ENCODE measurements around the gene RGS7.
A peak's percentile ranks its signal among the peaks of the same experiment; 100 is the strongest.
"Not testable (repeated sequence)": the region's sequence is repeated elsewhere in the genome, so short reads cannot be mapped to it uniquely, and the experiment has no call there.

Gene RGS7

DNA sequence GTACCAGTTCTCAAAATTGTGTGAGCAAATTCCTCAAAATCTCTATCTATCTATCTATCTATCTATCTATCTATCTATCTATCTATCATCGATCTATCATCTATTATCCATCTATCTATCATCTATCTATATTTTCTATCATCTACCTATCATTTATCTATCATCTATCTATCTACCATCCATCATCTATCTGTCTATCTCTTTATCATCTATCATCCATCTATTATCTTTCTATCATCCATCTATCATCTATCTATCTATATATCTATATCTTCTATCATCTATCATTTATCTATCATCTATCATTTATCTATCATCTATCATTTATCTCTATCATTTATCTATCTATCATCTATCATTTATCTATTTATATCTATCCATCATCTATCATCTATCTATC is 380.3 kb downstream of the RGS7 start:
- no peak for DNase-seq (ENCODE audit: low read depth)

DNA sequence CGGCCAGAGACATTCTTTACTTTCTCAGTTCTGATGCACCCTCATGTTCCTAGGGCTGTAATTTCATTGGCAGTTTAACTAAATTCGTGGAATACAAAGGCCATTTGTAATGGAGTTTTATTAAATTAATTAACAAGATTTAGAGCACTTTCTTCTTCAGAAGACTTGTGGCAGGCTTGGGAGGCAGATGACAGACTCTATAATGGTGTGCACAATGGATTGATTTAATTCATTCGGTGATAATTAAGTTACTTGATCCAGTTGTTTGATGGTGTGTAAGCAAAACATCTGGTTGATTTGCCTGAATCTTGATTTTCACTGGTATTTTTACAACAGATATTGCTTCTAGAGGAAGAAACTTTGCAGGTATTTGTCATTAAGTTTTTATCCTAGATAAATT is 383.1 kb downstream of the RGS7 start:
- no peak for DNase-seq (ENCODE audit: low read depth)

DNA sequence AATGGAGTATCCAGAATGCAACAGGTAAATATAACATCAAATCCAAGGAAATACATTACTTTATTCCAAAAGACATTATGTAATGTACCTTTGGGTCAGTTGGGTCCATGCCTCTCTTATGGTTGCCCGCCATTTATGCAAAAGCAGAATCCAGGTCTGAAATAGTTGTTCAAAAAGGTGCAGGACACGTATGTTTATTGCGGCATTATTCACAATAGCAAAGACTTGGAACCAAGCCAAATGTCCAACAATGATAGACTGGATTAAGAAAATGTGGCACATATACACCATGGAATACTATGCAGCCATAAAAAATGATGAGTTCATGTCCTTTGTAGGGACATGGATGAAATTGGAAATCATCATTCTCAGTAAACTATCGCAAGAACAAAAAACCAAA is 384.9 kb downstream of the RGS7 start:
- not testable (repeated sequence) for DNase-seq (ENCODE audit: low read depth)

DNA sequence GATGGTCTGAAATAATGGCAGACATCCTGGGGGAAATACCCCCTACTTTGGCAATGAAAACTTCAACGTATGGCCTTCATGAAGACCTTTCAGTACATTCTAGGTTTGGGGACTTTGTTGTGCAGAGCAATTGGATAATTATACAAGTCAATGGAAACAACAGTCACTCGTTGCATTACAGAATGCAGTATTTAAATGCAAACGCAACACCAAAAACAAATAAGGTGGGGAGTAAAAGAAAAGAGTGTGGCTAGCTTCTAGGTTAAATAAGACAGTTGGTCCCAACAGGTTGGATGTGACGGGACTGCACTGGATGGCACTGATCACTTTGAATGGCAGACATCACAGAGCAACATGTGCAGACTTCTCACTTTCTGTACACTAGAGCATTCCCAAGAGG is 386.8 kb downstream of the RGS7 start:
- DNase-seq (ENCODE audit: low read depth) = no peak

DNA sequence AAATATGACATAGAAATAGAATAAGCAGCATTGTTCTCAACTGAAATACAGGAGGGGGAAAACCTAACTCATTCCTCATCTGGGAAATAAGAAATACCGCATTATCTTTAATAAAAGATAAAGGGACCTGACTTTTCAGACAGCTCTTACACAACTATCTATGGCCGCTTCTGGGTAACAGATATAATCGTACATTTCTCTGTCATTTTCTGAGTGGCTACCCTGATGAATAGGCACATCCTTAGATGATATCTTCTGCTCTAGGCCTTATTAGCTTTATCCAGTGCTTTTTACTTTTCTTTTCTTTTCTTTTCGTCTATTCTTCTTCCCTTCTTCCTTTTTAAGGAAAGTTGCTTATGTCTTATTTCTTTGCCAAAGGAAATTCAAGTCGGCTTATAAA is 388.1 kb downstream of the RGS7 start:
- no peak for DNase-seq (ENCODE audit: low read depth)

DNA sequence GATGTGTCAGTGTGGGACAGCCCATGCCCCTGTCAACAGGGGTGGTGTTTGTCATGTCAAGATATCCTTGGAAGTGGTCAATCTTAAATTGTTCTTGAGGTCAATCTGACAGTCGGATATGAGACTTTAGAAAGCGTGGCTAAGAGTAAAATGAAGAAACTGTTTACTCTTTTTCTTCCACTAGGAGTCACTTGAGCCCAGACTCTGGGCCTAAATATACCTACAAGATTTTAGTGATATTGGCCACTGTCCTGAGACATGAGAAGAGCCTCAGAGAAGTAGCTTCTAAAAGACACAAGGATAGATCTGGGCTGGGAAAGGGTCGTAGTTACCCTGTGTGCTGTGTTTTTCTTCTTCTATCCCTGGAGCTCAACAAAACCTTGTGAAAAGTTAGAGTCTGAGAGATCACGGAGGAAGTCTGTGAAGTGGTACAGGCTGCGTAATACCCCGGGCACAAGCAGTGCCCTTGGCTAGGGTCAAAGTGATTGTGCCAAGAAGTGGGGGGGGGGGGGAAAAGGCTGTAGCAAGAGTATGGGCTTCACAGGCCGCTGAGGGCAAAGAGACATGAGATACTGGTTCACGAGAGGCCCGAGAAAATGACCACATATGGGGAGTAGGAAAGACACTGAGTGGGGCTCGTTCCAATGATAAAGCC is 389.8 kb downstream of the RGS7 start:
- DNase-seq (ENCODE audit: low read depth) = no peak

DNA sequence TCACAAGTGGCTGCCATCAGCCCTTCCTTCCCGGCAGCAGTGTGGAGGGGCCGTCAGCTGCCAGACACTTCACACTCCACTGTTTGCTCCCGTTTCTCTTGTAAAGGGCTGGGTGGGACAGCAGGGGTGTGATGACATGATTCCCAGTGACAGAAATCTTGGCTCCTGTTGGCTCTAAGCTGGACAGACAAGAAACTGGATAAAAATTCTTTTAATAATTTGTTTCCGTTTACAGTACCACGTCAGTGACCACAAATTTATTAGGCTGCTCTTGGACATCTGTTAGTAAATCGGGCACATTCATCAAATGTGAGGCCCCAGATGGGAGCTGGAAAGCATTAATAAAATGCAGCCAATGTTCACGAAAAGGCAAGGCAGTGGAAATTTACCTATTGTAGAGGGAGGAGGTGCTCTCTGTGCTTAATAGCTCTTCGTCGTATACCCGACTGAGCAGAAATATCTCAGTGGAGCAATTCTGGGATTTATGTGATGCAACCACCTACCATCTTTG is 391.4 kb downstream of the RGS7 start:
- DNase-seq (ENCODE audit: low read depth) = no peak

DNA sequence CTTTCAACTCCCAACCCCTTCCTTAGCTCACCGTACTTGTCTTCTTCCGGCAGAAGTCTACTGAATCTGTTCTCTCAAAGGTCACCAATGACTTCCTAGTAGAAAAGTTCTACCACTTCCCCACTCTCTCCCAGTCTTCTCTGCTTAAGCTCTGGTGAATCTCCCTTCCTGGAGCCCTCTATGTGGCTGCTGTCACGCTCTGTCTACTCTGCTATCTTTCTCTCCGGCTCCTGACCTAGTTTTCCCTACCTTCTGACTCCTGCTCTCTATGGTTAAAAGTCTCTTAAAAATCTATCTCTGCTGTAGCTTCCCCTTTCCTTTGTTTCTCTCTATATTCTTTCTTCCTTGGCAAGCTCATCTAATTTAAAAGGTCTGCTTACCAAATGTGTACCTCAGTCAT is 394.9 kb downstream of the RGS7 start:
- DNase-seq (ENCODE audit: low read depth) = no peak

DNA sequence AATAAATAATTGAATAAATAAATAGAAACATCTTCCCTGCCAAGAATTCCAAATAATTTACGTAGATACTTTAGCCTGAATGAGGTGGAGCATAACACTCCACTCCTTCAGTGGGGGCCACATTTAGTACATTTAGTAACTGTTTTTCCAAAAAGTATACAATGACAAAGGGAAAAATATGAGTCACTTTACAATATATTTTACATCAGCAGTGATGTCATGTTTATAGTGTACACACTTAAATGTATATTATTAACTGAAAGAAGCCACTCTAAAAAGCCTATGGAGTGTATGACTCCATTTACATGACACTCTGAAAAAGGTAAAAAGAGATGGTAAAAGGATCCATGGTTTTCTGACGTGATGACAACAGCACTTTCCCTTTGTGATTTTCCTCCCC is 400.6 kb downstream of the RGS7 start:
- no peak for DNase-seq (ENCODE audit: low read depth)

DNA sequence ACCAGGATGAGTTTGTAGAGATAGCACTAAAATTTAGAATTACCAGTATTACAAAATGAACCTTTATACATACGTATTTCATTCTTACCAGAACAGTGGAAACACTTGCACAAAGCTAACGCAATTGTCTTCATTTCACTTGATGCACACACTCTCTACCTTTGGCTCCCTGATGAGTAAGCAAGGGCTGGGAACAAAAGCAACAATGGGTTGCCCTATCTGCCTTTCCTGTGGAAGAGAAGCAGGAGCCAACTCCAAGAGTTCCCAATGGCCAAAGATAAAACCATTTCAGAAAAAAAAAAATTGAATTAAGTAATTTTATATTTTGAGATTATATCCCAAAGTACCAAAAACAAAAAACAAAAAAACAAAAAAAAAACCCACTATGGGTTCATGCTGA is 401.0 kb downstream of the RGS7 start:
- no peak for DNase-seq (ENCODE audit: low read depth)

DNA sequence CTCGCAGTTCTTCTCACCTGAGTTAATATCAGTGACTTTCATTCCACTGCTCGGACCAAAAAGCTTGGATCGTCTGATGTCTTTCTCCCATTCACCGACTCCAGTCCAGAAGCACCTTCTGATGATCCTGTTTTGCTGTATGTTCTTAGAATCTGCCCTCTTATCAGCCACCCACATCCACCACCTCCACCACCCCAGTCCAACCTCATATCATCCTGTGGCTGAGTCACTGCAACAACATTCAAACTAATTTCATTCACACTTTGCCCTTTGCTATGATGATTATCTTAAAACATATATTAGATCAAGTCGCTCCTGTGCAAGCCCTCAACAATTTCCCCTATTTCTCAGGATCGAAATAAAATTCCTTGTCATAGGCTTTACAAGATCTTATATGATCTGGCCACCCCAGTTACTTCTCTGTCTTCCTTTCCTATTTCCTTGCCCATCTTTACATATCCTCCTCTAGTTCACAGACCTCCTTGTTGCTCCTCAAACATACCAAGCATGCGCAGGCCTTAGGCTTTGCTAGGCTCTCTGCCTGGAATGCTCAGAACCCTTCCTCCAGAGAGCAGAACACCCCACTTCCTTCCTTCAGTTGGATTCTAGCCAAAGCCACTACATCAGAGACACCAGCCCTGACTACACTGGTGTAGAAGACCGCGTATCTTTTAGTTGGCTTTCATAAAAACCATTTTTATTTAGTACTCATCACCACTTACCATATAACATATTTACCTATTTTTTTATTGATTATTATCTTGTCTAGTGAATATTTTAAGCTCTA is 409.4 kb downstream of the RGS7 start:
- DNase-seq (ENCODE audit: low read depth) = no peak

DNA sequence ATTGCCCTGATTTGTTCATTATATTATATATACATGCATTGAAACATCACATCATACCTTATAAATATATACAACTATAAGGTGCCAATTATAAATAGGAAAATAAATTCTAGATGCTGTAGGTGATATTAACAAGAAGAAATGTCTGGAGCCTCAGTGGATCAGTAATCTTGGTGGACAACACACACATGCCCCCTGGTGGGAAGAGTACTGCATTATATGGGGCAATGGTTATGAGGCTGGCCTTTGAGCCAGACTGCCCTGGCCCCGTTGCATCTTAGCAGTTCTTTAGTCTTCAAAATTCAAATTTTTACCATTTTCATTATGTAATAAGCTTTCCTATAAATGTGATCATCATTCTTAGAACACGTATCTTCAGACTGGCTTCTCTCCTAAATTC is 410.1 kb downstream of the RGS7 start:
- DNase-seq (ENCODE audit: low read depth) = peak; percentile 11

DNA sequence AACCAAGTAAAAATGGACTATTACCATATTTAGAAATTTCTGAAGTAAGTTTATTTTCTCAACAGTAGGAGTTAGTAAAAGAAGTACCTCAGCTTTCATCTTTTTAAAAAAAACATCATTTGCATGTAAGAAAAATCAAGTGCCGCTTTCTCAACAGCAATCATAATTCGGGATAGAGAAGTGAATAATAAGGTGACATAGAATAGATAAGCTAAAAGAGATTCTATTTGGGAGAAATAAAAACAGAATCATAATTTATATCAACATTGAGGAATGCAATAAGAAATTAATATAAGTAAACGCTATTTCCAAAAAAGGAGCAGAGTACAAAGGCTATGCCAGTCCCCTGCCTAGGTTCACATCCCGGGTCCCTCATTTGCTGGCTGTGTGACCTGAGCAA is 414.1 kb downstream of the RGS7 start:
- no peak for DNase-seq (ENCODE audit: low read depth)

DNA sequence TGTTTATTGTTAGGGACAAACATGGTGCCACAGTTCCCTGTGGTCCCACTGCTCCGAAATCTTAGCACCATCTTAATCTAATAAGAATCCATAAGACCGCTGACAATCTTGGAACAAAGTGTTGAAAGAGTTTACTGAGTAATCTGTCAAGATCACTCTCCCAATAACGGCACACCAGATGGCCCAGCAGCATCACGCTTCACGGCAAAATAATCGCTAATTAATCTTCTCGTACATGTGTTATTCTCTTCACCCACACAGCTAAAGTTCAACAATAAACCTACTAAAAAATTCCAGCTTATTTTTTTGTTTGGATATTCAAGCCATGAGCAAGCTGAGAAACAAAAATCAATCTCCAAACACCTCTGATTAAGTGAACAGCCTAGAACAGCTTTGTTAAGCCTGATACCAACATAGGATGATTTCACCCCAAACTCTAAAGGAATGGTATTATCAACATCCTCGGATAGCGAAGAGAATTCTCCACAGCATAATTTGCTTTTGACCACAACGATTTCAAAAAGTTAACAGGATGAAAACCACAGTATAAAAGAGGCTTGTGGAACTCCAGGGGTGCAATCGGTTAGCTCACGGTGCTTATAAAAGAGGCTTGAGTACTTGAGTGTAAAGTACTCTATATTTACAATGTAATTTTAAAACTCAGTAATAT is 415.2 kb downstream of the RGS7 start:
- no peak for DNase-seq (ENCODE audit: low read depth)

DNA sequence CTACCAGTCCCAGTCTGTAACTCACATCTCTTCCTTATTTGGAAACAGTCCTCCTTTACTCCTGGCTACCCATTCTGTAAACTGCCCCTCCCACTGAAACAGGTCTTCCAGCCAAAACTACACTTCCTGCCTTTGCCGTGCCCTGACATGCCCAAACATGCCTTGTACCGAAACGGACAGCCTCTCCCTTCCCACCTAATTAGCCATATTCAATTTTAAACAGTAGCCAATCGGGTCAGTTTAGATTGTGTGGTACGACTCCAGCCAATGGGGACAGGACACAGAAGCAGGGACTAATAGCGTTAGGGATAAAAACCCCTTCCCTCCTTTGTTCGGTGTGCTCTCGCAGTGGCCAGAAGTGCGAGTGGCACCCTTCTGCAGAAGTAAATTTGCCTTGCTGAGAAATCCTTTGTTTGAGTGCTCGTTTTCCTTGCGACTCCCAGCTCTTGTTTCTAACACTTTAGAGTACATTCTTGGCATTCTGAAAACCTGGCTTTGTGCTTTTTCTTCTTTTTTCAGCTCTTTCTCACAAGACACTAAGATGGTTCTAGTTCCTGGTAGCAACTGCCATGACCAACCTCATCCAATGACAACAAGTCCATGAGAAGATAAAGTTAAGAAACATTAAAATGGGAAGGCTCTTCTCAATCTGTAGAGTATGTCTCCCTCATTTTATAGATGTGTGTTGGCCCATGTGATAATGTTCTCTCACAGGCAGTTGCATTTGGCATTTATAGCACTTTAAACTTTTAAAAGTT is 419.9 kb downstream of the RGS7 start:
- no peak for DNase-seq (ENCODE audit: low read depth)

DNA sequence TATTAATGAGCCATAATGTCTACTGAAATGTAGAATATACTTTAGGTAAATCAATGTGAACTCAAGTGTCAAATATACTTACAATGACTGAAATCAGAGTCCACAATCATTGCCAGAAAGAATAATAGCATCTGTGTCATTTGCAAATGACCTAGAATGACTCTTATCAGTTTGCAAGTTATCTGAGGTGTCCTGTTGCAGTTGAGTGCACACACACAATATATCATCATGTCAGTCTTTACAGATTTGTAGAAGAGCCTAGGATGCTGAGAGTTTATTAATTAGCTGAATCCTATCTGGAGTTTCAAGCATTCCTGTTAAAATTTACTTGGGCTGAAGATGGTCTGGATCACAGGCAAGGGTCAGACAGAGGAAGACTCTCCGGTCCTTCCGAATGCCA is 421.1 kb downstream of the RGS7 start:
- no peak for DNase-seq (ENCODE audit: low read depth)

DNA sequence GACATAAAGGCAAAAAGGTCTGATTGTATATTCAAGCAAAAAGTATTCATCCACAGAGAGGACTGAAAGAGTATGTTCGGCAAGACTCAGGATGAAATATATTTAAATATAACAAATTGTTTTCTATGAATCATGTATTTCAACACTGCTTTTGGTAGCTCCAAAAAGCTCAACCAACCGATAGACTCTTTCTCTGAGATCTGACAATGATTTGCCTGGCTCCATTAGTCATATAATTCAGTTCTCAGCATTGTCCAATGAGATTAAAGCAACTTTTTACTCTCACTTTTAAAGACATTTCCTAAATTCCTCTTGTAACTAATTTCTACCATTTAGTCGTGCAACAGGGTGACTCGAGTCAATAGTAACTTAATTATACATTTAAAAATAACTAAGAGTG is 426.0 kb downstream of the RGS7 start:
- no peak for DNase-seq (ENCODE audit: low read depth)

DNA sequence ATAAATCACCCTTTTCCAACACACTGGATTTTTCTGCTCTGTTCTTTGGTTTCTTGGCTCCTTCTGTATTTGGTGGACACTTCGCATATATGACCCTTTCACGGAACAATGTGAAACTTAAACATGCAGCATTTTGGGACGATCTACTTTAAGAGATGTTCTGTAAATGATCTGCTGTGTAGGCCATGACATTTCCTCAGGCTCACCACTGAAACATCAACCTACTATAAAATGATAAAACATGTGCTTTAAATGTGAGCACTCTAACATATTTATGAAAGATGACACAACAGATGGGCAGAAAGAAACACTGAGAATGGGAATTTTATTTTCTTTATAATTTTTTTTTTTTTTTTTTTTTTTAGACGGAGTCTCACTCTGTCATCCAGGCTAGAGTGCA is 428.7 kb downstream of the RGS7 start:
- no peak for DNase-seq (ENCODE audit: low read depth)

DNA sequence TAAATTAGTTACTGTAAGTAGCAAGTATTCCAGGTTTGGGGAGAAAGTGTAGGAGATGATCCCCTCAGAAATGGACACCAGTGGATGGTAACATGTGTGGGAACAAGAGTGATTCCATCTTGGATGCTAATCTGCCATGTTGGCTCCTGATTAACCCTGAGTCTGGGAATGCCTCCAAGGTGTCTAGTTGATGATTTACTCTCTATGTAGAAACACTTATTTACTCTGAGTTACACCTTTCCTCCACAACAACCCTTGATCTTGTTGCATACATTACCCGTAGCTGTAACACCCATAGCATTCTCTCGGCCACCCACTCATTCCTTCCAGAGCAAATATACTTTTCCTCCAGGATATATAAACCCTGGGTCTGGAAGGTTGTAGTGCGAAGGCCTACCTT is 429.2 kb downstream of the RGS7 start:
- no peak for DNase-seq (ENCODE audit: low read depth)

DNA sequence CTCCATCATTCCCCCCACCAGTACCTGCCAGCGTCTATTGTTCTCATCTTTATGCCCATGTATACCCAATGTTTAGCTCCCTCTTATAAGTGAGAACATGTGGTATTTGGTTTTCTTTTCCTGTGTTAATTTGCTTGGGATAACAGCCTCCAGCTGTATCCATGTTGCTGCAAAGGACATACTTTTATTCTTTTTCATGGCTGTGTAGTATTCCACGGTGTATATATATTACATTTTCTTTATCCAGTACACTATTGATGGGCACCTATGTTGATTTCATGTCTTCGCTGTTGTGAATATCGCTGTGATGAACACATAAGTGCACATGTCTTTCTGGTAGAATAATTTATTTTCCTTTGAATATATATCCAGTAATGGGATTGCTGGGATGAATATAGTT is 431.7 kb downstream of the RGS7 start:
- DNase-seq (ENCODE audit: low read depth) = no peak

DNA sequence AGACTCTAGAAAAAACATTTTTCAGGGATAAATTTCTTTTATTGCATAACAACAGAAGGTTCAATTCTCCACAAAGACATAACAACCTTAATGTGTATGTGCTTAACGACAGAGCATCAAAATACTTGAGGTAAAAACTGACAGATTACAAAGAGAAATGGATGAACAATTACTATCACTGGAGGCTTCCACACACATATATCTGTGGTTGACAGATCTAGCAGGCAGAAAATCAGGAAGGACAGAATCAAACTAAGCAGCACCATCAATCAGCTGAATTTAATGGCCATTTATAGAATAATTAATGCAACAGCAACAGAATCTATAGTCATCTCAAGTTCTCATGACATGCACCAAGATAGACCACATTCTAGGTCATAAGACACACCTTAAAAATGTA is 439.0 kb downstream of the RGS7 start:
- no peak for DNase-seq (ENCODE audit: low read depth)

DNA sequence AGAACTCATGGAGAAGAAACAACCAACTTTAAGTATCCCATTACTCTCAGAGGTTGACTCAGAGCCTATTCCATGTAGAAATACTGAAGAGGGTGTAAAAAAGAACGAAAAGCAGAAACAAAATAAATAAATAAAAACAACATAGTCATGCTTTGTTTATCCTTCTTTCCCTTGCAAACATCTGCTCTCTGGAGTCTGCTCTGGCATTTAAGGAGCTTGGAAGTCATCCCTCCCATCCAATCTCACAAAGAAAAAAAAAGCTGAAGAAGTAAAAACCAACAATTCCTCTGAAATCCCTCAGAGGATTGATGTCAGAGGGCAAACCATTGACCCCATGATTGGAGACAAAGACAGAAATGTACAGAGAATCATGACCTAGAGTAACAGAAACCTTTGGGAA is 442.5 kb downstream of the RGS7 start:
- DNase-seq (ENCODE audit: low read depth) = no peak

DNA sequence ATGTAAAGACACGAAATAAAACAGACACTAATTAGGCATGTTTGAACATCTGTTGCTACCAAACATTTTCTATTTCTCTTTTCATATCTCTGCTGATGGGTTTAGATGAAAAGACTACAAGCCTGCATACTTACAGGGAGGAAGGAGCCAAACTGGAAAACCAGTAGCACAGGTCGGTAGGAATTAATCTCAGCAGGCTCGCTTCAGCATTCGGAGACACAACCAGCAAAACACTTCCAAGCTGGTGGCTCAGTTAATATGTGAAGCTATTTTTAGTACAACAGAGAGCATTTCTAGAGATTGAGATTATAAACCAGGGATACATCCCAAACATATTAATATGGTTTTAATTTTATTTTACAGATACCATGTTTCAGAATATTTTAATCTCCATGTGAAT is 444.2 kb downstream of the RGS7 start:
- DNase-seq (ENCODE audit: low read depth) = no peak

Measured in HS-5 (cell line).